SIG-M5 treated with dmso at 0.1 percent for 504 hours (cell line): ENCODE data around the gene EXD1.

Experiments
- DNase-seq: peaks from one replicate; lab custom pipeline; 2025; ENCODE audit not compliant: unreplicated experiment; lab: John Stamatoyannopoulos, UW

Gene EXD1

DNA sequence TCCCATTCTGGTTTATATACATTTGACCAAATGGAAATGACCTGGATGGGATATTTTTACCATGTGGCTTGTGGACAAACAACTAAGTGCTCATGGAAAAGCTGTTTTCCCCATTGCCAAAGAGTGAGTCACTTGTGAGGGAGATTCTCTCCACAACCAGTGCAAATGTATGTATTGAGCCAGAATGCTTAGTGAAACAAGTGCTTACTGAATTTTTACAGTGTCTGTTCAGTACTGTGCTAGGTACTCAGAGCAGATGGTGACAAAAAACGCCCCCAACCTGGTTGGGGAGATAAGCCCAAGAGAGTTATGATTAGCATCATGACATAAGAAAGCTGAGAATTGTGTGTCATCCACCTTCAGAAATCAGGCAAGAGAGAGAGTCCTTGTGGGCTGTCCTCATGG, 2.8 kb upstream of the EXD1 start:
- no peak for DNase-seq

- DNase-seq, result no peak
Measured at GRCh38 chr15:41231422-41232226, 1.1 kb upstream of the EXD1 start.

DNA sequence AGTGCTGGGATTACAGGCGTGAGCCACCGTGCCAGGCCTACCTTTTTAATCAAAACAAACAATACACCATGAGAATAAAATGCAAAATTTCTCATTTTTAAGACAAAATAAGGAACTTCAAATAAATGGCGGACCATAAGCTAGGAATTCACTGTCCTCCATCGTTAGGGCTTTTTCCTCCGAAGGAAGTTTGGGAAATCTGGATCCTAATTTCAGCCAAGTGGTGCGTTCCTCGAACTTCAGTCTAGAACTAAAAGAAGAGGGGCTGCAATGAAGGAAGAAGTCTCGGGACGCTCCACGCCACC, 260 bp downstream of the EXD1 start:
- DNase-seq, result no peak

GRCh38 chr15:41219381-41219780, 11.2 kb downstream of the EXD1 start:
- no peak for DNase-seq

- no peak for DNase-seq
Measured at GRCh38 chr15:41218851-41219250, 11.7 kb downstream of the EXD1 start.

DNA sequence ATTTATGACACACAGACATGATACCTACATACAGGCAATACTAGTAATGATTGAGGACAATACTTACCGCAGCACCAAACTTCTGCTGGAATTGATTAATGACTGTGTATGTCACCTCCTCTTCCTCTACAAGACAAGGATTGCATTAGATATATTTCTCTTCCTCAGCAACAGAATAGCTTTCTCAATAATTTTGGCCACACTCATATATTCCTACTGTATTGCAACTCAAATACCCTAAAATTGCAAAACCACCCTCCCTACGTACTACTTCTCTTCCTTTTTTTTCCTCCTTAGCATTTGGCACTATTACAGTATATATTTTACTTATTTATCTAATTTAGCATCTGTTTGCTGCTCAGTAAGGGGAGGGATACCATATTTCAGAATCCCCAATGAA, 14.8 kb downstream of the EXD1 start:
- peak; percentile 91 for DNase-seq

DNA sequence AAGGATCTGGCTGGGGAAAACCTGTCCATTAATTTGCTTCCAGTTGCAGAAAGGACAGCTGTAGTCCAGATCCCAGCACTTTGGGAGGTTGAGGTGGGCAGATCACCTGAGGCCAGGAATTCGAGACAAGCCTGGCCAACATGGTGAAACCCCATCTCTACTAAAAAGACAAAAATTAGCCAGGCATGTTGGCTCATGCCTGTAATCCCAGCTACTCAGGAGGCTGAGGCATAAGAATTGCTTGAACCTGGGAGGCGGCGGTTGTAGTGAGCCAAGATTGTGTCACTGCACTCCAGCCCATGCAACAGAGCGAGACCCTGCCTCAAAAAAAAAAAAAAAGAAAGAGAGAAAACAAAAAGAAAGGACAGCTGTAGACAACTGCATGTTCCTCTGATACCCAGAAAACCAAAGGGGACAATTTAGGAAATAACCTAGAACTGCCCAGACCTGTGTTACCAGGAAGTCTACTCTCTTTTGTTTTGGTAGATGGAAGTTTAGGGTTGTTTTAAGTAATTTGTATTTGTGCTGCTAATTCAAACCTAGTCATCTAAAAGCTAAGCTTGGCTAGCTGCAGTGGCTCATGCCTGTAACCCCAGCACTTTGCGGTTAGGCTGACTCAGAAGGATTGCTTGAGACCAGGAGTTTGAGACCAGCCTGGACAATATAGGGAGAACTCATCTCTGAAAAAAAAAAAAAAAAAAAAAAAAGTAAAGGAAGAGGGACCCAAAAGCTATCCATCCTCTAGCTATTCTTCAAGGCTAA, 22.7 kb downstream of the EXD1 start:
- DNase-seq, result no peak

GRCh38 chr15:41205315-41205714, 25.2 kb downstream of the EXD1 start:
- no peak for DNase-seq

DNA sequence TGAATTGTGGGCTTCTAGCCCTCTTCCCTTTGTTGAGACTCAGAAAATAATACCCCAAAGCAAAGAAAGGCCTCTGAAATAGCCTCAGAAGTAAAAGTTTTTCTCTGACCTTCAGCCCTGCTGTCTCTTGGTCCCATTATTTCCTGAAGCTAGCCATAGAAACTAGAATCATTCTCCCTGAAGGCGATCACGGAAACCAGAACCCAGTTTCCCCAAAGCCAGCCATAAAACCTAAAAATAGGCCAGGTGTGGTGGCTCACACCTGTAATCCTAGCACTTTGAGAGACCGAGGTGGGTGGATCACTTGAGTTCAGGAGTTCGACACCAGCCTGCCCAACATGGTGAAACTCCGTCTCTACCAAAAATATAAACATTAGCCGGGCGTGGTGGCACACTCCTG, 27.2 kb downstream of the EXD1 start:
- DNase-seq, result no peak

GRCh38 chr15:41199470-41199869, 31.1 kb downstream of the EXD1 start:
- DNase-seq, result no peak

- DNase-seq, result no peak
Measured at GRCh38 chr15:41194444-41194843, 36.1 kb downstream of the EXD1 start.

DNA sequence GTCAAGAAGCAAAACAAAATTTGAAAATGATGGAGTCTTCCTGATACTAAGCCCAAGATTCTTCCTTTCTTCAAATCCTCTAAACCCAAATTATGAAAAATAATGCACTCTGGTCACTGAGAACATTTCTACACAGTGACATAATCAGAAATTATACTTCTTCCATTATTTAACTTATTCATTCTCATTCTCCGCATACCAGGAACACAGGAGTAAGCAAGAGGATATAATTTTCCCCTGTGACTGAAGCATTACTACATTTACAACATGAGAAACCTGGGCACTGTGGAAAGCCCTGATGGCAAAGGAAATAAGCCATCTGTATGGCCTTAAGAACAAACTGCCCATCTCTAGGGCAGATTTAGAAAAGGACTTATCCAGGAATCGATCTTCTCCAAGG, 47.0 kb downstream of the EXD1 start:
- DNase-seq, result no peak

DNA sequence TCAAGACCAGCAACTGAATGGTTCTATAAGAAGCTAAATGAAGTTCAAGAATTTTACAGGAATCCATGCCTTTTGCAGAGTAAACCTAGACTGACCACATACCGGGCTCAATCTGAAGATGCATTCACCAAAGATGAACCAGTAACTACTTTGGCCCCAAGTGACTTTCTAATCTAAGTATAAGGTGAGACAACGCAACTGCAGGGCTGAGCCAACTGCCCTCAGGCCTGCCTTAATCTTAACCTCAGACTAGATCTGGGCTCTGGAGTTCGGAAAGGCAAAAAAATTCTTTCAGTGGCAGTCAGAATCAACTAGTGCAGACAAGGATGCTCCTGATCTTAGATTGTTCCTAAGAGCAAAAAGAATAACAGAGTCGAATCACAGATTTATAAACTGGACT, 48.3 kb downstream of the EXD1 start:
- no peak for DNase-seq

DNA sequence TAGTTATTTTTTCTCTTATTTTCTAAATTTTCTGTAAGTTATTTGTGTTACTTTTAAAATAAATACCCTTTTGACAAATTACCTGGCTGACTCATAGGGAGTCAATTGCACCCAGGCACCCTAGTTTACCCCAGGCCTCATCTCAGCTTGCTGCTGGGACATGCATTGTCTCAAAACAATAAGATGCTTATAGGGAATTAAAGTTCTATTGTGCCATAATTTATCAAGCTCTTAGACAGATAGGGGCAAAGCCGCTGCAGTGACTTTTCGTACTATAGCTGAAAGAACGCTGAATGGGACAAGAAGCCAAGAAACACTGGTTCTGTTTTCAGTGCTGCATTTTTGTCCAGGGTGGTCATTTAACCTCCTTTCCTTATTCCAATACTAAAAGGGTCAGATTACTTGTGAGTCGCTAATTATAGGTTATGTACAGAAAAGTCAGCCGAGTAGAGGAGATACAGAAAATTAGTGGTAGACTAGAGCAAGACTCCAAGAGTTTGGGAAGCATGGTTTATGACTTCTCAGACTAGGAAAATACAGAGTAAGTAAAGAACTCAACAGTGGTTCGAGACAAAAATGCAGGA, 50.3 kb downstream of the EXD1 start:
- DNase-seq, result no peak

DNA sequence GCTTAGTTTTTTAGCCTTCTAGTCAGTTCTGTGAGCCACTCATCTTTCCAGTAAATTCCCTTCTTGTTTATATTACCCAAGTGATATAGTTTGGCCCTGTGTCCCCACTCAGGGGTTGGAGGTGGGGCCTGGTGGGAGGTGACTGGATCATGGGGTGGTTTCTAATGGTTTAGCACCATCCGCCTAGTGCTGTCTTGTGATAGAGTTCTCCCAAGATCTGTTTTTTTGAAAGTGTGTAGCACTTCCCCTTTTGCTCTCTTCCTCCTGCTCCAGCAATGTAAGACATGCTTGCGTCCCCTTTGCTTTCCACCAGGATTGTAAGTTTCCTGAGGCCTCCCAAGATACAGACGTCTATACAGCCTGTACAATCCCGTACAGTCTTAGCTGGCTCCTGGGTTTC, 60.8 kb downstream of the EXD1 start:
- peak; percentile 63 for DNase-seq

GRCh38 chr15:41169086-41169485, 61.5 kb downstream of the EXD1 start:
- DNase-seq, result no peak

GRCh38 chr15:41161736-41162135, 68.8 kb downstream of the EXD1 start:
- DNase-seq, result no peak

DNA sequence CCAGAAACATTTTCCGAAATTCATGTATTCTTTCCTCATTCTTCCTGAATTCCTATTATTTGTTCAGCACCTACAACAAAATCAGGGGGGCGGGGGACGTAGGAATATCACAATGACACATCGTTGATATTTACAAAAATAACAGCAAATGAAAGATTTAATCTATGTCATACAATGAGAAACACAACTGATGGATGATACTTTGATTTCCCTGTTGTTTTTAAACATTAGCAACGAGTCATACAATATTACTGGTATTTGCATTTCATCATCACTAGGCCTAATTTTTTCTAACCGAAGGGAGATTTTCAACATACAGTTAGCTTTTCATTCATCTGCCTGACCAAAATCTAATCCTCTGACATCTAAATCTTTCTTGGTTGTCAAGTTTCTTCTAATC, 69.2 kb downstream of the EXD1 start:
- DNase-seq, result no peak

DNA sequence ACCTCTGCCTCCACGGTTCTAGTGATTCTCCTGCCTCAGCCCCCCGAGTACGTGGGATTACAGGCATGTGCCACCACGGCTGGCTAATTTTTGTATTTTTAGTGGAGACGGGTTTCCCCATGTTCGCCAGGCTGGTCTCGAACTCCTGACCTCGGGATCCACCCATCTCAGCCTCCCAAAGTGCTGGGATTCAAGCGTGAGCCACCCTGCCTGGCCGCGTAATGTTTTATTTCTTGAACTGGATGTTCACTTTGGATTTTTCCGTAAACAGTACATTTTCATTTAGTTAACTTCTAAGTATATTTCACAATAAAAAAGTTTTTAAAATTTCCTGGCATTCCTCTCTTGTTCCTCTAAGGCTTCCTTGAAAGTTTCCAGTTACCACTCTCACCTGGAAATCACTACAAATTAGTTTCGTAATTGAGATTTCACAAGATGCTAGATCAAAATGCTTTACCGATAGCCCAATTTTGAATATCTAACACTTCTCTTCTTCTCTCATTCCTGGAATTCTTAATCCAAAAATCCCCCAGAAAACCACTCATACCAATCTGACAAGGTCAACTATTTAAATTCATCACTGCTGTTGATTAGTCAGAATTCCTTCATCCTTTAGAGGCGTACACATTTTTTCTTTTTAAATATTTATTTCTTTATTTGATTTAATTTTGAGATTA, 69.8 kb downstream of the EXD1 start:
- no peak for DNase-seq

DNA sequence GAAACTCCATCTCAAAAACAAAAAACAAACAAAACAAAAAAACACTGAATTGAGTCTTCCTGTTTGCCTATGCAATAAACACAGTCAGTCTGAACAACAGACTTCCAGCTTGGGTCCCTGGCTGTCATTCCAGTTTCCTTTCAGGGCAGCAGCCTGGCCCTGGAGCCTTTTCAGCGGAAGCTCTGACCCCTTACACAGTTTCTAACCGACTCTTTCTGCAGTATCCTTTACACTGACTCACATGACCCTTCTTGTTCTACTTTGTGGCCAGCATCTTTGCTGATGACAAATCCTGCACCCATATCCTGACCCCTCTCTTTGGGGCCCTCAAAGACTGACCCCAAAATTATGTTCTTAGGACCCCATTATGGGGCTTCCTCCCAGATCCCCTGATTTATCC, 76.1 kb downstream of the EXD1 start:
- no peak for DNase-seq

- DNase-seq, result no peak
Measured at GRCh38 chr15:41153733-41154132, 76.8 kb downstream of the EXD1 start.
